H1 (cell line): ENCODE measurements around the gene TMEM212. TPM values are rescaled to one million over a fixed set of nuclear protein-coding genes. Genes with fewer than 3 reads are reported as not detected.

ENCODE experiments used
- FOSL1 ChIP-seq: IDR thresholded peaks from 2 replicates; pipeline ENCODE4 v1.6.1; 2011; ENCODE audit warnings: mild to moderate bottlenecking, low read depth, low read length, moderate library complexity; ENCODE audit not compliant: insufficient read depth
- SRF ChIP-seq: IDR thresholded peaks from 2 replicates; pipeline ENCODE4 v1.6.1; 2011; ENCODE audit warnings: mild to moderate bottlenecking, low read depth, low read length, moderate library complexity
- ZNF274 ChIP-seq: IDR thresholded peaks from 2 replicates; pipeline ENCODE4 v1.7.0; 2012; ENCODE audit warnings: low read length, borderline replicate concordance; ENCODE audit errors: extremely low read depth
- polyA plus RNA-seq, 7 experiments: library from polyadenylated mRNA; depleted of rRNA in 3 of 7; stranded (reverse) in 5 of 7; unstranded in 2 of 7; fragments of >200 nt in 5 of 7; fragments of 200-250 nt in 2 of 7; gene quantifications; 1 replicate in 5 of 7; 2 replicates in 1 of 7; 4 replicates in 1 of 7; pipeline versions ENCODE4 v1.2.1 to v1.2.3, GENCODE V29; 2011 to 2013; ENCODE audit warnings: missing spikeins in 2 of 7, mixed read lengths in 2 of 7
- total RNA-seq: library from RNA; stranded (reverse); fragmentation: NEBNext Ultra II Directional; extraction: Animal tissue kit (Norgen Biotek cat#: 25700); gene quantifications from 2 replicates; pipeline ENCODE4 v1.2.1, GENCODE V29; 2021

The TMEM212 gene
- total and polyA plus RNA-seq, 2 of the 8 experiments (the other 6 are each of a cell fraction or from before 2014, with no cell fraction given), result not detected

DNA sequence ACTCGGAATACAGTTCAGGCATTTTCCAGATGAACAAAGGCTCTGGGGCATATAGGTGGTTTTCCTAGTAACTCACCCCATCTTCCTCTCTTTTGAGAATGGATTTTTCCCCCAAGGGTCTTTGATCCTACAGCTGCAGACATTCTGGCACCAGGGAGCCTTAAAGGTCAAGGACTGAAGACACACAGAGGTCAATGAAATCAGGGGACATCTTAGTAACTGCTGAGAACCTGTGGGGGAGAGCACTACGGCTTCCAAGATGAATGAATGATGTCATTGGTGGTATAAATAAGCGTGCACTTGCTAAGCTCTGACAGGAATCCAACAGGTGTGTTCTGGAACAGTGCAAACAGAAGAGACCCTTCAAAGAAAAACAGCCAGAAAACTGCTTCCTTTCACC, 36.3 kb downstream of the TMEM212 start (continued):
- TF ChIP-seq FOSL1 (no peak), ZNF274 (no peak), SRF (no peak)
- TF ChIP-seq, all 59 proteins: peak for 0
